ENCODE data around the gene PCSK9. TPM values are rescaled to one million over a fixed set of nuclear protein-coding genes. Genes with fewer than 3 reads are reported as not detected.

PCSK9 gene
- total RNA-seq, 4 donors from 2014 or later, result 0.07 TPM; not detected in 3

GRCh38 chr1:55006931-55007330, 32.4 kb upstream of the PCSK9 start:
- intact Hi-C loops (cut with DNase I; ENCODE audit: low total_unique reads) (no loop called here), in situ Hi-C loops (cut with MboI; ENCODE audit: low sequenced_read_pairs in 4 of 4) (no loop called here)
- DNase-seq (no peak), ATAC-seq (no peak)
- TF ChIP-seq, protein P1, sequence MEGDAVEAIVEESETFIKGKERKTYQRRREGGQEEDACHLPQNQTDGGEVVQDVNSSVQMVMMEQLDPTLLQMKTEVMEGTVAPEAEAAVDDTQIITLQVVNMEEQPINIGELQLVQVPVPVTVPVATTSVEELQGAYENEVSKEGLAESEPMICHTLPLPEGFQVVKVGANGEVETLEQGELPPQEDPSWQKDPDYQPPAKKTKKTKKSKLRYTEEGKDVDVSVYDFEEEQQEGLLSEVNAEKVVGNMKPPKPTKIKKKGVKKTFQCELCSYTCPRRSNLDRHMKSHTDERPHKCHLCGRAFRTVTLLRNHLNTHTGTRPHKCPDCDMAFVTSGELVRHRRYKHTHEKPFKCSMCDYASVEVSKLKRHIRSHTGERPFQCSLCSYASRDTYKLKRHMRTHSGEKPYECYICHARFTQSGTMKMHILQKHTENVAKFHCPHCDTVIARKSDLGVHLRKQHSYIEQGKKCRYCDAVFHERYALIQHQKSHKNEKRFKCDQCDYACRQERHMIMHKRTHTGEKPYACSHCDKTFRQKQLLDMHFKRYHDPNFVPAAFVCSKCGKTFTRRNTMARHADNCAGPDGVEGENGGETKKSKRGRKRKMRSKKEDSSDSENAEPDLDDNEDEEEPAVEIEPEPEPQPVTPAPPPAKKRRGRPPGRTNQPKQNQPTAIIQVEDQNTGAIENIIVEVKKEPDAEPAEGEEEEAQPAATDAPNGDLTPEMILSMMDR (IDR thresholded peaks at IDR 0.05 in 4 of 5, conservative IDR thresholded peaks at IDR 0.05 in 1 of 5), result no peak
- no peak for TF ChIP-seq POLR2A (IDR thresholded peaks at IDR 0.05)
- no peaks in the 10 kb centered on the region for H3K36me3 ChIP-seq
- H3K27me3 ChIP-seq, result no peaks in the 10 kb centered on the region
- H3K27ac ChIP-seq, result no peak overlapping the region
- H3K4me3 ChIP-seq, result no peak overlapping the region
- no peaks in the 10 kb centered on the region for H3K4me1 ChIP-seq
- H3K9me3 ChIP-seq, result no peaks in the 10 kb centered on the region

- TF ChIP-seq POLR2A (IDR thresholded peaks at IDR 0.05), result no peak
- TF ChIP-seq, protein P1 (IDR thresholded peaks at IDR 0.05 in 4 of 5, conservative IDR thresholded peaks at IDR 0.05 in 1 of 5), result no peak
- intact Hi-C loops (cut with DNase I; ENCODE audit: low total_unique reads) (no loop called here), in situ Hi-C loops (cut with MboI; ENCODE audit: low sequenced_read_pairs in 4 of 4) (no loop called here)
- DNase-seq (no peak), ATAC-seq (no peak)
- Histone ChIP-seq H3K4me3 (no peak overlapping the region), H3K36me3 (no peaks in the 10 kb centered on the region), H3K27me3 (no peaks in the 10 kb centered on the region), H3K4me1 (no peaks in the 10 kb centered on the region), H3K9me3 (no peaks in the 10 kb centered on the region), H3K27ac (no peak overlapping the region)
These were observed 31.7 kb upstream of the PCSK9 start for GRCh38 chr1:55007625-55008024.

DNA sequence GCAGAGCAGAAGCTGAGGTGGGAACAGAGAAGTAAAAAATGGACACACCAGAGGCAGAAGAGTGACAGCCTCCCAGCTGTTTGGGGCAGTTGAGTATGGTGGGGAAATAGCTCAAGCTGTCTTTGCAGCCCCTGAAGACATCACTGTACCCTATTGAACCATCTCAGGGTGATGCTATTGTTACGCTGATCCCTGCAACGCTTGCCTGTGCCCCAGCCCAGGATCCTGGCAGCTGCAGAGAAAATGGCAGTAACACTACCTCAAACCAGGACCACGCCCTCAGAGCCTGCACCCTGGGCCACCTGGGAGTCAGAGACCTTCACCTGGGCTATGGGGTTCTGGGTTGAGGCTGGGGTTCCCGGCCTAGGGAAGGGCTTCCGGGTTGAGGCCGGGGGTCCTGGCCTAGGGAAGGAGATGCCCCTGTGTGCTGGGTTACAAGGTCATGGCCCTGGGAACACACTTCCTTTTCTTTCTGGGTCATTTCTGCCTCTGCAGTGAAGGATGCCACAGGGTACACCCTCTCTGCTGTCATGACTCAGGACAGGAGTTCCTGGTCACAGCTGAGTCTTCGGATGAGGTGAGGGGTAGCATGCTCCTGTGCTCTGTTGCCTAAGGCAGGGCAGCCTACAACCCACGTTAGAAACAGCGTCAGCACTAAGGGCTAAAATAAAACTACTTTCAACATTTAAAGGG, 29.0 kb upstream of the PCSK9 start:
- in situ Hi-C loops (cut with MboI; ENCODE audit: low sequenced_read_pairs in 4 of 4), result no loop called here
- Histone ChIP-seq H3K27me3 (no peaks in the 10 kb centered on the region), H3K36me3 (no peaks in the 10 kb centered on the region), H3K9me3 (no peaks in the 10 kb centered on the region), H3K4me1 (no peaks in the 10 kb centered on the region), H3K27ac (no peak overlapping the region), H3K4me3 (no peak overlapping the region)
- no peak for ATAC-seq
- intact Hi-C loops (cut with DNase I; ENCODE audit: low total_unique reads), result no loop called here
- no peak for DNase-seq
- no peak for TF ChIP-seq POLR2A (IDR thresholded peaks at IDR 0.05)
- TF ChIP-seq, protein P1 (IDR thresholded peaks at IDR 0.05 in 4 of 5, conservative IDR thresholded peaks at IDR 0.05 in 1 of 5), result no peak

DNA sequence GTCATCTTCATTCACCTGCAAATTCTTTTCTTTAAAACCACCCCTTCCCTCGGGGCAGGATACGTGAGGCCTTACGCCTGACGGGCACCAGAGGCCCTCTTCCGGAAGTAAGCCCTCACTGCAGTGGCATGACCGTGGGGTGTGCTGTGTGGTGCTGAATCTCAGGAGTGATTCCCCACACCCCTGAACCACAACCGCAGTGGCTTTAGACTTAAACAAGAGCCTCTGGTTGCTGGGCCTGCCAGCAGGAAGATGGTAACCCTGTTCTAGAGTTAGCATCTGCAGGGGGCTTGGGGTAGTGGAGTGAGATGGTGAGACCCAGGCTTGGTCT, 28.5 kb upstream of the PCSK9 start:
- no peak overlapping the region for H3K27ac ChIP-seq
- TF ChIP-seq POLR2A (IDR thresholded peaks at IDR 0.05), result no peak
- TF ChIP-seq, protein P1 (IDR thresholded peaks at IDR 0.05 in 4 of 5, conservative IDR thresholded peaks at IDR 0.05 in 1 of 5), result no peak
- no peak overlapping the region for H3K4me3 ChIP-seq
- no peaks in the 10 kb centered on the region for H3K27me3 ChIP-seq
- no peaks in the 10 kb centered on the region for H3K4me1 ChIP-seq
- no peaks in the 10 kb centered on the region for H3K9me3 ChIP-seq
- ATAC-seq (no peak), DNase-seq (no peak)
- intact Hi-C loops (cut with DNase I; ENCODE audit: low total_unique reads), result no loop called here
- in situ Hi-C loops (cut with MboI; ENCODE audit: low sequenced_read_pairs in 4 of 4), result no loop called here
- no peaks in the 10 kb centered on the region for H3K36me3 ChIP-seq

DNA sequence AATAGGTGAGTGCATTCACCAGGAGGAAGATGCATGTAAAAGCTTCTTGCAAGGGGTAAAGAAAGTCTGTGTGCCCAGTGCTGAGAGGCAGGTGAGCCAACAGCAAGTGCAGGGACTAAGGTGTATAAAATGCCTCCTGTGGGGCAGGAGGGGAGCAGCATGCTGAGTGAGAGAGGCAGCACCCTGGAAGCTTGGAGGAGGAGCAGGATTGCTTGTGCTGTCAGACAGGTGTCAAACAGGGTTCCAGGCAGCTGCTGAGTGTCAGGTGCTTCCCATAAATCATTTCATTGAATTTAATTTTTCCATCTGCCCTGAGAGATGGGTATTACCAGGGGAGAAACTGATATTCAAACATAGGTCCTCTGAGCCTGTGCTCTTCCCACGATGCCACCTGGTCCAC, 26.7 kb upstream of the PCSK9 start:
- Histone ChIP-seq H3K27me3 (no peaks in the 10 kb centered on the region), H3K4me3 (no peak overlapping the region), H3K4me1 (no peaks in the 10 kb centered on the region), H3K36me3 (no peaks in the 10 kb centered on the region), H3K27ac (no peak overlapping the region), H3K9me3 (no peaks in the 10 kb centered on the region)
- DNase-seq, result no peak
- no peak for ATAC-seq
- TF ChIP-seq, protein P1 (IDR thresholded peaks at IDR 0.05 in 4 of 5, conservative IDR thresholded peaks at IDR 0.05 in 1 of 5), result no peak
- no peak for TF ChIP-seq POLR2A (IDR thresholded peaks at IDR 0.05)
- in situ Hi-C loops (cut with MboI; ENCODE audit: low sequenced_read_pairs in 4 of 4) (no loop called here), intact Hi-C loops (cut with DNase I; ENCODE audit: low total_unique reads) (no loop called here)

Data from gastrocnemius medialis (tissue), 4 donors.